T47D (cell line): ENCODE measurements around the gene FANK1.
A peak's percentile ranks its signal among the peaks of the same experiment; 100 is the strongest.

Experiments
- DNase-seq, 2 experiments: peaks; one replicate each; pipeline versions ENCODE4 v3.0.0 to v3.0.0-alpha.2; 2011 to 2012; ENCODE audit warnings: low read depth in 1 of 2, low spot score in 1 of 2
- JUND ChIP-seq: IDR thresholded peaks from 2 replicates; pipeline ENCODE4 v1.6.1; 2012; ENCODE audit warnings: low read depth
- in situ Hi-C: cut with HindIII; loops from 2 replicates; pipeline ENCODE4 v1.10.0; 2016; ENCODE audit warnings: low sequenced_read_pairs, low pct_unique_long_range_greater_than_20kb

FANK1 gene

GRCh38 chr10:125997586-125997985 lies 101.2 kb downstream of the FANK1 start:
- no peak for DNase-seq
- no peak for TF ChIP-seq JUND
- in situ Hi-C loops, result no loop called here

GRCh38 chr10:125999694-126000093 lies 103.3 kb downstream of the FANK1 start:
- DNase-seq, result no peak
- in situ Hi-C loops, result no loop called here
- no peak for TF ChIP-seq JUND

GRCh38 chr10:126001576-126001975 lies 105.2 kb downstream of the FANK1 start:
- TF ChIP-seq JUND, result no peak
- peak in 1 of 2 experiments; percentile 22 for DNase-seq
- in situ Hi-C loops, result no loop called here

GRCh38 chr10:126004752-126005151 lies 108.4 kb downstream of the FANK1 start:
- no peak for DNase-seq
- no peak for TF ChIP-seq JUND
- in situ Hi-C loops, result no loop called here

GRCh38 chr10:126006264-126006663 lies 109.9 kb downstream of the FANK1 start:
- TF ChIP-seq JUND, result no peak
- no peak for DNase-seq
- in situ Hi-C loops, result no loop called here

- no peak for TF ChIP-seq JUND
- in situ Hi-C loops, result no loop called here
- DNase-seq, result no peak
Observed at GRCh38 chr10:126006906-126007305, 110.5 kb downstream of the FANK1 start.

GRCh38 chr10:126009650-126010049 lies 113.3 kb downstream of the FANK1 start:
- DNase-seq, result no peak
- in situ Hi-C loops, result no loop called here
- no peak for TF ChIP-seq JUND

- in situ Hi-C loops, result no loop called here
- no peak for TF ChIP-seq JUND
- DNase-seq, result no peak
Observed at GRCh38 chr10:126011995-126012394, 115.6 kb downstream of the FANK1 start.

GRCh38 chr10:126012485-126012884 lies 116.1 kb downstream of the FANK1 start:
- no peak for DNase-seq
- in situ Hi-C loops, result no loop called here
- TF ChIP-seq JUND, result no peak

- no peak for DNase-seq
- in situ Hi-C loops, result no loop called here
Observed at GRCh38 chr10:126013489-126014281, 117.3 kb downstream of the FANK1 start.

GRCh38 chr10:126014309-126014708 lies 117.9 kb downstream of the FANK1 start:
- in situ Hi-C loops, result no loop called here
- TF ChIP-seq JUND, result no peak
- DNase-seq, result no peak

More at GRCh38 chr10:126013489-126014281, 117.3 kb downstream of the FANK1 start:
- TF ChIP-seq JUND, result no peak

GRCh38 chr10:126015413-126015812 lies 119.0 kb downstream of the FANK1 start:
- in situ Hi-C loops, result no loop called here
- TF ChIP-seq JUND, result no peak
- no peak for DNase-seq

GRCh38 chr10:126016156-126016805 lies 119.9 kb downstream of the FANK1 start:
- DNase-seq, result no peak
- in situ Hi-C loops, result no loop called here
- no peak for TF ChIP-seq JUND
